Measurements from ENCODE around the gene EIF4G3. TPM values are rescaled to one million over a fixed set of nuclear protein-coding genes. Genes with fewer than 3 reads are reported as not detected.
"Not testable (repeated sequence)": the region's sequence is repeated elsewhere in the genome, so short reads cannot be mapped to it uniquely, and the experiment has no call there.

Gene EIF4G3
- total RNA-seq, 4 donors from 2014 or later = 68.9 to 110 (median 104) TPM

DNA sequence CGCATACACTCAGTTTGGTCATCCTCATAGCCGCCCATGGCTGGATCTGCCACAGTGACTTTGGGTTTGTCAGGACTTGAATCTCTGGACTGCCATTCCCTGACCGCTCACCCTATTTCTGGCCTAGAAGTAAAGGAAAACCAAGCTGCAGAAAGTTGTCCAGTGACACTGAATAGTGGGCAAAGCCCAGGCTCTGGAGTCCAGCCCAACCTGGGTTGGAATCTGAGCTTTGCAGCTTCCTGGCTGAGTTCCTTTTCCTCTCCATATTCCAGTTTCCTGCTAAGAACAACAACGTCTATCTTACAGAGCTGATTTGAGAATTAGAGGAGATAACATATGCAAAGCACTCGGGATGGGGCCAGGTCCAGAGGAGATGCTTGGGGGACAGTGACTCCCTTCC, 15.6 kb upstream of the EIF4G3 start:
- Histone ChIP-seq H3K4me1 (no peaks in the 10 kb centered on the region), H3K27me3 (no peaks in the 10 kb centered on the region), H3K36me3 (no peaks in the 10 kb centered on the region), H3K4me3 (replicated peaks in 1 of 3) (no peak overlapping the region), H3K9me3 (no peaks in the 10 kb centered on the region), H3K27ac (no peak overlapping the region)
- 67 to 73% methylated on average over 5 of the region's 5 CpGs for WGBS, 2 donors
- TF ChIP-seq, protein P1, sequence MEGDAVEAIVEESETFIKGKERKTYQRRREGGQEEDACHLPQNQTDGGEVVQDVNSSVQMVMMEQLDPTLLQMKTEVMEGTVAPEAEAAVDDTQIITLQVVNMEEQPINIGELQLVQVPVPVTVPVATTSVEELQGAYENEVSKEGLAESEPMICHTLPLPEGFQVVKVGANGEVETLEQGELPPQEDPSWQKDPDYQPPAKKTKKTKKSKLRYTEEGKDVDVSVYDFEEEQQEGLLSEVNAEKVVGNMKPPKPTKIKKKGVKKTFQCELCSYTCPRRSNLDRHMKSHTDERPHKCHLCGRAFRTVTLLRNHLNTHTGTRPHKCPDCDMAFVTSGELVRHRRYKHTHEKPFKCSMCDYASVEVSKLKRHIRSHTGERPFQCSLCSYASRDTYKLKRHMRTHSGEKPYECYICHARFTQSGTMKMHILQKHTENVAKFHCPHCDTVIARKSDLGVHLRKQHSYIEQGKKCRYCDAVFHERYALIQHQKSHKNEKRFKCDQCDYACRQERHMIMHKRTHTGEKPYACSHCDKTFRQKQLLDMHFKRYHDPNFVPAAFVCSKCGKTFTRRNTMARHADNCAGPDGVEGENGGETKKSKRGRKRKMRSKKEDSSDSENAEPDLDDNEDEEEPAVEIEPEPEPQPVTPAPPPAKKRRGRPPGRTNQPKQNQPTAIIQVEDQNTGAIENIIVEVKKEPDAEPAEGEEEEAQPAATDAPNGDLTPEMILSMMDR (IDR thresholded peaks at IDR 0.05) = no peak
- TF ChIP-seq POLR2A (IDR thresholded peaks at IDR 0.05) = no peak
- intact Hi-C loops (cut with DNase I) = loop anchor here (10.0 kb wide), 1 partner anchor 667 kb away; no protein-coding TSS in a partner anchor
- DNase-seq = peak in 1 of 2 donors; percentile 21

DNA sequence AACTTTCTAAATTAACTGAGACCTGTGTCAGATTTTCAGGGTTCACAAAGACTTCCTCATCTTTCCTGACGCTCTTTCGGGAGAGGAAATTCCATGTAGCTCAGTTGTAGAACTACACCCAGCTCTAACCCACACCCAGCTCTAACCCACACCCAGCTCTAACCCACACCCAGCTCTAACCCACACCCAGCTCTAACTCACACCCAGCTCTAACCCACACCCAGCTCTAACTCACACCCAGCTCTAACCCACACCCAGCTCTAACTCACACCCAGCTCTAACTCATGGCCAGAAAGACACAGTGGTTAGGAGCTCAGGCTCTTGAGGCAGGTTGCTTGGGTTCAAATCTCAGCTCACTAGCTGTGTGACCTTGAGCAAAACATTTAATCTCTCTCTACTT, 14.1 kb upstream of the EIF4G3 start:
- intact Hi-C loops (cut with DNase I) = loop anchor here (10.0 kb wide), 1 partner anchor 666 kb away; no protein-coding TSS in a partner anchor
- H3K36me3 ChIP-seq; H3K27me3 ChIP-seq; H3K4me3 ChIP-seq (replicated peaks in 1 of 3); DNase-seq; H3K4me1 ChIP-seq; H3K27ac ChIP-seq; H3K9me3 ChIP-seq: not testable (repeated sequence)
- 56 to 76% methylated on average over 2 of the region's 2 CpGs for WGBS, 2 donors

DNA sequence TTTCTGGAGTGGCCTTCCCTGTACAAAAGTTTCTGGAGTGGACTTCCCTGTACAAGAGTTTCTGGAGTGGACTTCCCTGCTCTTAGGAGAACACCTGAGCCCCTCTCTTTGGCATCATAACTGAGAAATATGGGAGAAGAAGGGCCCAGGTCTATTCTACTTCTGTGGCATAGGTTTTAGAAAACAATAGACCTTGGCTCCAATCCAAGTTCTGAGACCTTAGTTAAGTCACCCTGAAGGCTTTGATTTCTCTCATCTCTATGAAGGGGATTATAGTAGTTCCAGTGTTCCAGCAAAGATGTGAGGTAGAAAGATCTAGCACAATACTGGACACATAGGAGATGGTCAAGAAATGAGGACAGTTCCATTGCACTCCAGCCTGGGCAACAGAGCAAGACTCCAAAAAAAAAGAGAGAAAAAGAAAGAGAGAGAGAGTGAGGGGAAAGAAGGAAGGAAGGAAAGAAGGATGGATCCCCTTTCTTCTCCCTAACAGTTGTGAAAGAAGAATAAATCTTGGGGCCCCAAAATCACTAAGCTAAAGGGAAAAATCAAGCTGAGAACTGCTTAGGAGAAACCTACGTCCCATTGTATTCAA, 13.3 kb upstream of the EIF4G3 start:
- no peaks in the 10 kb centered on the region for H3K36me3 ChIP-seq
- WGBS, 2 donors = 96 to 97% methylated on average over 1 of the region's 1 CpG
- DNase-seq = no peak
- H3K9me3 ChIP-seq = no peaks in the 10 kb centered on the region
- no peaks in the 10 kb centered on the region for H3K27me3 ChIP-seq
- TF ChIP-seq, protein P1 (IDR thresholded peaks at IDR 0.05) = no peak
- no peak for TF ChIP-seq POLR2A (IDR thresholded peaks at IDR 0.05)
- H3K4me3 ChIP-seq (replicated peaks in 1 of 3) = no peak overlapping the region
- peaks cover 6 to 7% of the 10 kb centered on the region in 2 donors for H3K4me1 ChIP-seq
- no peak overlapping the region for H3K27ac ChIP-seq
- intact Hi-C loops (cut with DNase I) = loop anchor here (10.0 kb wide), 1 partner anchor 665 kb away; no protein-coding TSS in a partner anchor

DNA sequence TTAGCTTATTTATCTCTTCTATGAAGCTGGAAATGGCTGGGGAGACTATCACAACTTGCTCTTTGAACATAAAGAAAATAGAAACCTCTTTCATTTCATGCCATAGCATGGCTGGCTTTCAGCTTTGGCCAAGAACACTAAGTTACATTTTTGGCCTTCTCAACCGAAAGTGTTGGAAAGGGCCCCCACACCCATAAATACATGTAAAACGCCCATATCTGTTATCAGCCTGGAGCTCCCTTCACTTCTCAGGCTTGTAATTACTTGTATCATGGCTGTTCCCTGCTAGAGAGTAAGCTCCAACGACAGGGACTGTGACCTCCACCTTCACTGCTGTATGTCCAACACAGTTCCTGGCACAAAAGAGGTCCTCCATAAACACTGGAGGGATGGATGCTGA, 12.7 kb upstream of the EIF4G3 start:
- Histone ChIP-seq H3K4me1 (peaks cover 11% of the 10 kb centered on the region in 2 donors), H3K27ac (no peak overlapping the region), H3K4me3 (replicated peaks in 1 of 3) (no peak overlapping the region), H3K27me3 (no peaks in the 10 kb centered on the region), H3K9me3 (no peaks in the 10 kb centered on the region), H3K36me3 (no peaks in the 10 kb centered on the region)
- DNase-seq = no peak
- 78 to 81% methylated on average over 3 of the region's 3 CpGs for WGBS, 2 donors
- TF ChIP-seq, protein P1 (IDR thresholded peaks at IDR 0.05) = no peak
- TF ChIP-seq POLR2A (IDR thresholded peaks at IDR 0.05) = no peak
- intact Hi-C loops (cut with DNase I) = no loop called here

DNA sequence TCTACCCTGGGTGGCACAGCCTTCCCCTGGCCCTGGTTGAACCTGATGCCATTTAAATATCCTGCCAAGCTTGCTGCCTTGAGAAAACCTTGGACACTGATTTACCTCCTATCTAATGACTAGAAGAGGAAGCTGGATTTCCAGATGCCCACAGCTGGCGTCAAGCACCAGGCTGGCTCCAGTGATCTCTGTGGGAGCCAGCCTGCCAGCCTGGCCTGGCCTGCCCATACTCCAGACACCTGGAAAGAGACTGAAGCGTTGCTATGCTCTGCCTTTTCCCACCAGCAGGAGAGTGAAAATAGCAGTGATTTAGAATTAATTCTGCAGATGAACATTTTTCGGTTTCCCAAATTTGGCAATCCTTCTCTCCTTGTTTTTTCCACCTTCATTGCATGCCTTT, 11.5 kb upstream of the EIF4G3 start:
- intact Hi-C loops (cut with DNase I) = no loop called here
- Histone ChIP-seq H3K9me3 (no peaks in the 10 kb centered on the region), H3K36me3 (no peaks in the 10 kb centered on the region), H3K4me3 (replicated peaks in 1 of 3) (no peak overlapping the region), H3K27ac (no peak overlapping the region), H3K4me1 (peaks cover 11 to 14% of the 10 kb centered on the region in 2 donors), H3K27me3 (no peaks in the 10 kb centered on the region)
- TF ChIP-seq, protein P1 (IDR thresholded peaks at IDR 0.05) = no peak
- TF ChIP-seq POLR2A (IDR thresholded peaks at IDR 0.05) = no peak
- no peak for DNase-seq
- 91 to 92% methylated on average over 3 of the region's 3 CpGs for WGBS, 2 donors
